PC-3 (cell line): Measurements from ENCODE around the gene EPB41L4A. TPM values are rescaled to one million over a fixed set of nuclear protein-coding genes. Genes with fewer than 3 reads are reported as not detected.

Experiments
- ATAC-seq: fragments of 200-7000 bp; cut with Tn5 transposase; 2 replicates; pipeline ENCODE4 v1.9.1; 2020; ENCODE audit warnings: mild to moderate bottlenecking, moderate library complexity
- BruUV-seq: library from RNA; stranded (reverse); fragments of 400-500 nt; replicated peaks from 2 replicates; lab custom pipeline; 2021; lab: Mats Ljungman, UMichigan
- CTCF ChIA-PET: fragments of 300-600 bp; sonication (Branson Sonifier 250); formaldehyde crosslinking; loops from one replicate; lab custom pipeline; 2022; ENCODE audit warnings: antibody characterized with exemption; lab: Charles Lee
- POLR2A ChIA-PET: fragments of 300-600 bp; sonication (Branson Sonifier 250); formaldehyde crosslinking; loops from one replicate; lab custom pipeline; 2022; ENCODE audit warnings: antibody characterized with exemption; ENCODE audit not compliant: unreplicated experiment; lab: Charles Lee
- DNase-seq: peaks from one replicate; pipeline ENCODE4 v3.0.0-alpha.2; 2015
- H2AFZ ChIP-seq: fragments of 300-600 bp; sonication (generic); 2 replicates; pipeline ENCODE4 v1.6.0; 2016; ENCODE audit warnings: antibody characterized with exemption, low read length
- H3F3A ChIP-seq: fragments of 300-600 bp; sonication (generic); one replicate; pipeline ENCODE4 v1.6.0; 2017; ENCODE audit warnings: antibody characterized with exemption, low read length, control low read depth, mild to moderate bottlenecking; ENCODE audit not compliant: unreplicated experiment
- H3K27ac ChIP-seq: fragments of 300-600 bp; sonication (generic); 2 replicates; pipeline ENCODE4 v1.5.1; 2016; ENCODE audit warnings: mild to moderate bottlenecking, low read length
- H3K27me3 ChIP-seq: fragments of 300-600 bp; sonication (generic); 2 replicates; pipeline ENCODE4 v1.6.1; 2016; ENCODE audit warnings: low read length, mixed read lengths
- H3K36me3 ChIP-seq: fragments of 300-600 bp; sonication (generic); 2 replicates; pipeline ENCODE4 v1.6.1; 2016; ENCODE audit warnings: low read depth, mixed run types, low read length, mixed read lengths
- H3K4me1 ChIP-seq: fragments of 300-600 bp; sonication (generic); 2 replicates; pipeline ENCODE4 v1.5.1; 2016; ENCODE audit warnings: low read length; ENCODE audit not compliant: insufficient read depth
- H3K4me2 ChIP-seq: fragments of 300-600 bp; sonication (generic); 2 replicates; pipeline ENCODE4 v1.6.0; 2016; ENCODE audit warnings: low read length
- H3K4me3 ChIP-seq: fragments of 300-600 bp; sonication (generic); 2 replicates; pipeline ENCODE4 v1.5.1; 2016; ENCODE audit warnings: mild to moderate bottlenecking, low read length, mixed read lengths
- H3K79me2 ChIP-seq: fragments of 300-600 bp; sonication (generic); 2 replicates; pipeline ENCODE4 v1.6.1; 2017; ENCODE audit warnings: low read length, mixed read lengths
- H3K9ac ChIP-seq: fragments of 300-600 bp; sonication (generic); 2 replicates; pipeline ENCODE4 v1.6.0; 2016; ENCODE audit warnings: mild to moderate bottlenecking, low read length
- H3K9me2 ChIP-seq: fragments of 300-600 bp; sonication (generic); replicated peaks from 2 replicates; pipeline ENCODE4 v1.6.1; 2016; ENCODE audit warnings: mixed run types, low read length, mixed read lengths
- H3K9me3 ChIP-seq: fragments of 300-600 bp; sonication (generic); 2 replicates; pipeline ENCODE4 v1.6.1; 2016; ENCODE audit warnings: low read length, mixed read lengths
- H4K20me1 ChIP-seq: fragments of 300-600 bp; sonication (generic); 2 replicates; pipeline ENCODE4 v1.6.1; 2016; ENCODE audit warnings: low read length, mixed read lengths
- CTCF ChIP-seq: fragments of 300-600 bp; sonication (generic); conservative IDR thresholded peaks from 2 replicates; pipeline ENCODE4 v1.5.1; 2017; ENCODE audit warnings: antibody characterized with exemption, low read depth, mild to moderate bottlenecking, low read length
- EZH2 ChIP-seq: fragments of 300-600 bp; sonication (generic); IDR thresholded peaks from one replicate; pipeline ENCODE4 v1.6.1; 2017; ENCODE audit warnings: antibody characterized with exemption, mild to moderate bottlenecking, low read length; ENCODE audit not compliant: unreplicated experiment
- EZH2phosphoT487 ChIP-seq: fragments of 300-600 bp; sonication (generic); IDR thresholded peaks from 2 replicates; pipeline ENCODE4 v1.6.1; 2018; ENCODE audit warnings: mild to moderate bottlenecking, antibody characterized with exemption, low read length, borderline replicate concordance
- intact Hi-C: fragments of 100-400 bp; cut with micrococcal nuclease; formaldehyde crosslinking; loops from 2 replicates; pipeline ENCODE4 v1.9.0; 2023
- total RNA-seq: library from RNA; depleted of rRNA; stranded (reverse); fragments of >200 nt; gene quantifications from 2 replicates; pipeline ENCODE4 v1.2.3, GENCODE V29; 2014

EPB41L4A gene
- total RNA-seq, 1 experiment from 2014 or later = not detected

GRCh38 chr5:112386766-112387165 is 32.3 kb downstream of the EPB41L4A start:
- Histone ChIP-seq H3K4me3 (no peak overlapping the region), H3K27me3 (peaks cover 83% of the 10 kb centered on the region), H4K20me1 (no peaks in the 10 kb centered on the region), H3K9ac (no peak overlapping the region), H3K4me1 (no peaks in the 10 kb centered on the region), H3F3A (no peaks in the 10 kb centered on the region), H3K9me2 (no peaks in the 10 kb centered on the region), H2AFZ (no peak overlapping the region), H3K9me3 (no peaks in the 10 kb centered on the region), H3K79me2 (no peaks in the 10 kb centered on the region), H3K4me2 (no peak overlapping the region), H3K36me3 (no peaks in the 10 kb centered on the region), H3K27ac (no peak overlapping the region)
- intact Hi-C loops = no loop called here
- no peak for DNase-seq
- CTCF ChIA-PET = interaction anchor here (0.7 kb wide), 1 partner anchor 18 kb away, joined by 5 read pairs; no protein-coding TSS in a partner anchor
- ATAC-seq = no peak
- BruUV-seq = no TSS peak
- POLR2A ChIA-PET = no interaction called here
- TF ChIP-seq CTCF (no peak), EZH2 (no peak), EZH2phosphoT487 (no peak)

DNA sequence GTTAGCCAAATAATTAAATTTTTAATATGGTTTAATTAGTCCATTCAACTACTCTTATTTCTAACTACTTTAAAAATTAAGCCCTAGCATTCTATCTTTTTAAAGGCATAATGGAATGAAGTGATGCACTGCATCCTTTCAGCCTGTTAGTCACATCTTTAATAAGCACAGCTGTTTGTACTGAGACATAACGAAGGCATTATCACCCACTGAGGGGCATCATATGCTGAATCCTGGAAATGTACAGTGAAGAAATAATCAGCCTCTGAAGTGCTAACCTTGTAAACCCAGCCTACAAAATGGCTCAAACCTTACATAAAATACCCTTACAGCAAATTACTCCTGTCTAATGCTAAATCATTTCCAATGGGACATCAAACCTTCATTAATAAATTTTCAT is 33.1 kb downstream of the EPB41L4A start:
- no TSS peak for BruUV-seq
- CTCF ChIA-PET = no interaction called here
- H3K27ac ChIP-seq = no peak overlapping the region

More for the DNA sequence above, 33.1 kb downstream of the EPB41L4A start:
- H4K20me1 ChIP-seq = no peaks in the 10 kb centered on the region
- intact Hi-C loops = no loop called here
- no peak overlapping the region for H2AFZ ChIP-seq
- no peaks in the 10 kb centered on the region for H3K4me1 ChIP-seq
- TF ChIP-seq EZH2phosphoT487 (no peak), CTCF (no peak), EZH2 (no peak)
- H3K9me3 ChIP-seq = no peaks in the 10 kb centered on the region
- H3K36me3 ChIP-seq = no peaks in the 10 kb centered on the region
- no peak for ATAC-seq
- no peak overlapping the region for H3K4me2 ChIP-seq
- no peak for DNase-seq
- no peak overlapping the region for H3K4me3 ChIP-seq
- H3K9me2 ChIP-seq = no peaks in the 10 kb centered on the region
- POLR2A ChIA-PET = no interaction called here
- no peaks in the 10 kb centered on the region for H3F3A ChIP-seq
- no peaks in the 10 kb centered on the region for H3K79me2 ChIP-seq
- H3K27me3 ChIP-seq = peaks cover 79% of the 10 kb centered on the region
- H3K9ac ChIP-seq = no peak overlapping the region
